HG02870 (cell line): ENCODE data around the gene NINJ1.
"Not testable (repeated sequence)": the region's sequence is repeated elsewhere in the genome, so short reads cannot be mapped to it uniquely, and the experiment has no call there.

Experiments used
- ATAC-seq: cut with Tn5 transposase; IDR thresholded peaks from one replicate; pipeline ENCODE4 v1.9.1; 2021; ENCODE audit warnings: mild to moderate bottlenecking, moderate library complexity; ENCODE audit not compliant: unreplicated experiment

NINJ1 gene

DNA sequence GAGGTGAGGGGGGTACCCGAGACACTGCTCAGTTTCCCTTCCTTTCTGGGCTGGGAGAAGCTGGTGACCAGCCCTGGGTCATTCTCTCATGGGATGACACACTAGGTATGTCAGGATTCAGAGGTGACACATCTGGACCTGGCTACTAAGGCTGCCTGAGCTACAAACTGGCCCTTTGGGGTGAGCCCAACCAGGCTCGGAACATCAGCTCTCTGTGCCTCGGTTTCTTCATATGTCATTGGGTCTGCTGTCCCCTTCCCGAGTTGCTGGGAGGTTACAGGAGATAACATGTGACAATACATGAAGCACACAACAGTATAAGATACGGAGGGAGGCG, 26.3 kb downstream of the NINJ1 start:
- ATAC-seq: no peak

DNA sequence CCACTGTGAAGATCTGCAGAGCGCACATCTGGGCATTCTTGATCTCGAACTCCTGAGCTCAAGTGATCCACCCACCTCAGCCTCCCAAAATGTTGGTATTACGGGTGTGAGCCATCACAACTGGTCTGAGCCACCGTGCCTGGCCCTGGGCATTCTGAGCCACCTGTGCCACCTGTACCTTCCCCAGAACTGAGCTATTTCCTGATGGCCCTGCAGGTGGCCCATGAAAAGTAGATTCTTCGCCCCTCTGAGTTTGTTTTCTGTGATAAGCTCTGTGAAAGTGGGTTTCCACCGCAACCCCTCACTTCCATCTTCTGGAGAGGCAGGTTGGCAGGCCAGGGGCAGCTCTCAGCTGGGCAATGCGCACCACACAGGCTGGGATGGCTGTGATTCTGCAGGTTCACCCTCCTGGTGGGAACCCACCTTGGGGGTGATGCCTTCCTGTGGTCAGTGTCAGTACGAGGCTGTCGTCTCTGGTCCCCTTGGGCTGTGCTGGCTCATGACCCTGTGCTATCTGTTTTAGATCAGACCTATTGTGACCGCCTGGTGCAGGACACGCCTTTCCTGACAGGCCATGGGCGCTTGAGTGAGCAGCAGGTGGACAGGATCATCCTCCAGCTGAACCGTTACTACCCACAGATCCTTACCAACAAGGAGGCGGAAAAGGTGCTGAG, 26.8 kb downstream of the NINJ1 start:
- ATAC-seq: no peak

DNA sequence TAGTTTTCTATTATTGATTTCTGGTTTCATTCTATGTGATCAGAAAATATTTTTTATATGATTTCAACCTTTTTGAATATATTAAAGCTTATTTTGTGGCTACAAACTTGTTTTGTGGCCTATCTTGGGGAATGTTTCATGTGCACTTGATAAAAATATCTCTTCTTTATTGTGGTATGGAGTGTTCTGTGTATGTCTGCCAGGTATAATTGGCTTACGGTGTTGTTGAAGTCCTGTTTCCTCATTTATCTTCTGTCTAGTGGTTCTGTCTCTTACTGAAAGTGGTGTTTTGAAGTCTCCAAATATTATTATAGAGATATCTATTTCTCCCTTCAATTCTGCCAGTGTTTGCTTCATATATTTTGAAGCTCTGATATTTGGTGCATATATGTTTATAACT, 28.4 kb downstream of the NINJ1 start:
- no peak for ATAC-seq

DNA sequence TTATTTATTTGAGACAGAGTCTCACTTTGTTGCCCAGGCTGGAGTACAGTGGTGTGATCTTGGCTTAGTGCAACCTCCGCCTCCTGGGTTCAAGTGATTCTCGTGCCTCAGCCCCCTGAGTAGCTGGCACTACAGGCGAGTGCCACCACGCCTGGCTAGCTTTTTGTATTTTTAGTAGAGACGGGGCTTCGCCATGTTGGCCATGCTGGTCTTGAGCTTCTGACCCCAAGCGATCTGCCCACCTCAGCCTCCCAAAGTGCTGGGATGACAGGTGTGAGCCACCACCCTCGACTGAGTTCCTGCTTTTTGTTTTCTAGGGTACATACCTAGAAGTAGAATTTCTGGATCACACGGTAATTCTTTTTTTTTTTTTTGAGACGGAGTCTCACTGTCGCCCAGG, 33.0 kb downstream of the NINJ1 start:
- not testable (repeated sequence) for ATAC-seq

DNA sequence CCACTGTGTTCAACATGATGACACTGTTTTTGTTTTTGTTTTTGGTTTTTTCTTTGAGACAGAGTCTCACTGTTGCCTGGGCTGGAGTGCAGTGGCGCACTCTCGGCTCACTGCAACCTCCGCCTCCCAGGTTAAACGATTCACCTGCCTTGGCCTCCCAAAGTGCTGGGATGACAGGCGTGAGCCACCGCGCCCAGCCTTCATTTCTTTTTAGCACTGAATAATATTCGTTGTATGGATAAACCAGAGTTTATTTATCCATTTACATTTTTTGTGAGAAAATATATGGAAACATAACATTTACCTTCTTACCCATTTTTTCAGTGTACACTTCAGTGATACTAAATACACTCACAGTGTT, 33.8 kb downstream of the NINJ1 start:
- no peak for ATAC-seq

DNA sequence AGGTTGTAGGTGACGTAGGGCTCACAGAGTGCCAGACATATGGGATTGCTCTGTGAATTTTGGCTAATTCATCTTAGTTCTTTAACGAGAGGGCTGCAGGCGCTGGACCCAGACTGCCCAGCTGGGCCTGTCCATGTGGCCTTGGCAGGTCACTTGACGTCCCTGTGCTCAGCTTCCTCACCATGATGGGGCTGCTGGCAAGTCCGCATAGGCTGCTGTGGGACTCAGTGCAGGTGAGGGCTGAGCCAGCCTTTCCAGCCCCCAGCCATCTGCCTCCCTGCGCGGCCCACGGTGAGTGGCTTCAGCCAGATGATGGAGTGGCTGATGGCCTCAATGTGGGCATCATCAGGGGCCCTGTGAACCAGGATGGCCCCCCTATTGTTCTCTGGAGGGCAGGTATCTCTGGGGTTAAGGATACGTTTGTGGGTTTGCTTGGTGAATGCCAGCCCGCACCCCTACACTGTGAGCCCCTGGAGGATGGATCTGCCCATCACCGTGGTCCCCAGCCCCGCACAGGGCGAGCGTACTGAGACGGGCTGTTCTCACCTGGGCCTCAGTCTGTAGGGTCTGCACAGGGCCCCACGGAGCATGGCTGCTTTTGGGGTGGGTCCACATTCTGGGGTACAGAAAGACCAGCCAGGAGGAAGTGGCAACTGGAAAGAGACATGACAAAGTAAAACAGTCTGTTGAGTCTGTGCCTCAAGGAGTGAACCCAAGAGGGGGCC, 34.3 kb downstream of the NINJ1 start:
- ATAC-seq: no peak

DNA sequence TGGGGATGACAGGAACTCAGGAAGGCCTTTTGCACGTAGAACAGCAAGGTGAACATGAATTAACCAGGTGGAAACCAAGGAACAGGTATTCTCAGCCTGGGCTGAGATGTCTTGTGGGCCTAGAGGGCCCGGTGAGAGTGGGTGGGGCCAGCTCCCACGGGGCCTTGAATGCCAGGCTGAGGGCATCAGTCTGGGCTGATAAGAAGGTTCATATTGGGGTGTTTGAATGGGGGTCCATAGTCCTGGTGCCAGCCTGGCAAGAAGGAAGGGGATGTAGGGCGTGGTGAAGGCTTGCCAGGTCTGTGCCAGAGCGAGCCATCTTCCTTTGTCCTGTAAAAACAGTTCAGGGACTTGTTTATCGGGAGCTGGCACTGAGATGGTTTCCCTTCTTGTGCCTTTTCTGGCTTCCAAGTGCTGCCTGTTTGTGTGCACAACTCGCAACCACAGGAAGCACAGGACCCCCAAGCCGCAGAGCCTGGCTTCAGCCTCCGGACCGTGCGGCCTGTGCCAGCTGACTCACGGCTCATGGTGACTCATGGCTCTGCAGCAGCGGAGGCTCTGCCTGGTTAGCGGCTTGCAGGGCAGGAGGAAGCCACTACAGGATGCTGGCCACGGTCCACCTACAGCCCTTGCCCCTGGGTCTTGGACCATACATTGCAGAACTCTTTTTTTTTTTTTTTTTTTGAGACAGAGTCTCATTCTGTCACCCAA, 35.7 kb downstream of the NINJ1 start:
- no peak for ATAC-seq

DNA sequence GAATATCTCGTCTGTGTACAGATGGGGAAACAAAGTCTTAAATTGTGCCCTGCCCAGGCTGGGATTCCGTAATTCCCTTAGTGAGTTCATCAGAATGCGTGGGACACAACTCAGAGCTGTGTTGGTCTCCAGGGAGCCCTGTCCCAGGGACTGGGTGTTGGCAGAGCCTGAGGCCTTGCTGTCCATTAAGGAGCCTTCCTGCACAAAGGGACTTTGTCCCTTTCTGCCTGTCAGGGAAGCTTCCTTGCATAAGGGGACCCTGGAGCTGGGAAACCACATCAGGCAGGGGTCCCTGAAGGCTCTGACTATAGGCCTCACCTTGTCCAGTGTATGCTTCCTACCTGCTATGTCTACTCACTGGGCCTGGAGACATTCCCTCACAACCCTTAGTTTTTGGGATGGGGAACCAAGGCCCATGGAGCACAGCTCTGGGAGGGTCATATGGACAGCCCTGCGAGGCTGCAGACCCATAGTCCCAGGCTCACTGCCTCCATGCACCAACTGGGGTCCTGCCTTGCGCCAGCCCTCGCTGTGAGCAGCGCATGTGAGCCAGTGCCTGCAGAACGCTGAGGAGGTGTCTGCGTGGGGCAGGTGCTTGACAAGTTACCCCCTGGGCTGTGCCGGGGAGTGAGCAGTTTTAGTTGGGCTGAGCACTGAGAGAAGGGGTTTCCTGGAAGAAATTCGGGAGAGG, 36.4 kb downstream of the NINJ1 start:
- ATAC-seq: no peak

DNA sequence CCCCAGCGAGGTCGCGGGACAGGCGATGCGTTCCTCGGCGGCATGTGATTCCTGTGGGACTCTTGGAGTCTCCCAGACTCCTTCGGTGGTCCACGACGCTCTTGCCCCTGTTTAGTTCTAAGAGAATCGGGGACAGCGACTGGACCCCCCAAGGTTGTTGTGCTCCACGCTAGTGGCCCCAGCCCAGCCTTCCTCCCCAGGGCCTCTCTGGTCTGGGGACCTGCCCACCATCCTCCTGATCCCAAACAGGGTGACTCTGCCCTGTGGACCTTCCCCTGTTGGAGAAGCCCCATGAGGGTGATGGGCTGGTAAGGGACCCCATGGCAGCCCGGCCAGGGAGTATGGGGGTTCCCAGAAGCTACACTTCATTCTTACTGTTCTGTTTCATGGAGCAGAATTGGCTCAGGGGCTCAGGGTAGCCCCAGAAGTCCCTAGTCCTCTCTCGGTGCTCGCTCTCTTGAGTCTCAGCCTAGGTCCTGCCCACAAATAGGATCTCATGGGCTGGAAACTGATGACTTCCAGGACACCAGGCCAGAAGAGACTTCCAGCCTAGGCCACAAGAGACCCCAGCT, 37.2 kb downstream of the NINJ1 start:
- no peak for ATAC-seq

DNA sequence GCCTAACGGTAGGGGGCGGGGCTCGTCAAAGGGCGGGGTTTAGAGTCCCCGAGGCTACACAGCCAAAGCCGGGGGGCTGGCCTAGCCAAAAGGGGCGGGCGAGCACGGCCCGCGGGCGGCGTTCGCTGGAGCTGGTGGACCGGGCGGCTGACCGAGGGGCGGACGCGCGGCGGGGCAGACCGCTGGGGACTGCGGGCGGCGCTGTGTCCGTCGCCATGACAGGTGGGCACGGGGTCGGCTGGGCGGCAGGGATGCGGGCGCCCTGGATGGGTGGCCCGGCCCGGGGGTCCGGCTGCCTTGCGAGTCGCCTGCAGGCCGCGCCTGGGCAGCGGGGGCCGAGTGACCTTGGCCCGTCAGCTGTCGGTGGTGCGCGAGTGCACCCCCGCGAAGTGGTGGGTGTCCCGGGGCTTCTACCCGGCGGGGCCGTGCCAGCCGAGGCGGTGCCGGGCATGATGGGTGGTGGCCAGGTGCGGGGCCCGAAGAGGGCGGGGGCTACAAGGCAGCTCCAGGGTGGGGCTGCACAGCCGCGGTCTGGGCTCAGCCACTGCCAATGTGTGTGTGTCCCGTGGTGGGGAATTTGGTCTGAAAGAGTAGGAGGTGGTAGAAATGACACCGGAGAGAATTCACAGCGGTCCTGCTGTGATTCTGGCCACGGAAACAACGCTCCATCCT, 37.8 kb downstream of the NINJ1 start, which contains the start of gene CARD19:
Gene CARD19, plus strand, starts transcription at position 87 of the 672 bp plus-strand sequence. Its CDS starts 129 bp downstream, at position 216.
- peak; percentile 14 for ATAC-seq

DNA sequence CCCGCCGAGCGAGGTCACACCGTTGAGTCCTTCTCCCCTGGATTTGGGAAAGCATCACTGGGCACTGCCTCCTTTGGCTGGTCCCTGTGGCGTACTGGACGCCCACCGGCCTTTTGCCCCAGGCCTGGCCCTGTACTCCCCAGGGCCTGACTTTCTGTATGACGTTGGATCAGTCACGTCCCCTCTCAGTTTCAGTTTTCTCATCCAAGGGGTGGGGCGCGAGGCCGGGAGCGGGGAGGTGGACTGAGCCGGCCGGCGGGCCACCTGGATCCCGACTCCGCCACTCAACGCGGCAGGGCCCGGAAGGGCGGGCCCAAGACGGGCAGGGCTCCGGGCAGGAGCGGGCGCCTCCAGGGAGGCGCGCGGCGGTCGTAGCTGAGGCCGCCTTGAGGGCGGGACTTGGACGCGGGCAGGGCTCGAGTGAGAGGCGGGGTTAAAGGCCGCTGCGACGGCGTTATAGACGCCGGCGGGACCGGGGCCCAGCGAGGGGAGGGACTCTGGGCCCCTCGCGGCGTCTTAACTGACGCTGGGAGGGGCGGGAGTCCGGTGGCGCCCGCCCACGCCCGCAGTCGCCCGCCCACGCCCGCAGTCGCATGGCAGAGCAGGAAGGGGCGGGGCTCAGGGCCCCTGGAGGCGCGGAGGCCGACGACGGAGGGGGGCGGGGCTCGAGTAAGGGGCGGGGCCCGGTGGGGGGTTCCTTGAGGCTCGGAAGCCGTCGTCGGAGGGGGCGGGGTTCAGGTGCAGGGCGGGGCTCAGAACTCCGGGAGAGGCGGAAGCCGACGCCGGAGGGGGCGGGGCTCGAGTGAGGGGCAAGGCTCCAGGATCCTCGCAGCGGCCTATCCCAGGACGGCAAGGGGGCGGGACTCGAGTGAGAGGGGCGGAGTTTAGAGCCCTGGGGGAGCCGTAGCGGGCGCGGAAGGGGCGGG, 38.6 kb downstream of the NINJ1 start:
- ATAC-seq: peak; percentile 58

DNA sequence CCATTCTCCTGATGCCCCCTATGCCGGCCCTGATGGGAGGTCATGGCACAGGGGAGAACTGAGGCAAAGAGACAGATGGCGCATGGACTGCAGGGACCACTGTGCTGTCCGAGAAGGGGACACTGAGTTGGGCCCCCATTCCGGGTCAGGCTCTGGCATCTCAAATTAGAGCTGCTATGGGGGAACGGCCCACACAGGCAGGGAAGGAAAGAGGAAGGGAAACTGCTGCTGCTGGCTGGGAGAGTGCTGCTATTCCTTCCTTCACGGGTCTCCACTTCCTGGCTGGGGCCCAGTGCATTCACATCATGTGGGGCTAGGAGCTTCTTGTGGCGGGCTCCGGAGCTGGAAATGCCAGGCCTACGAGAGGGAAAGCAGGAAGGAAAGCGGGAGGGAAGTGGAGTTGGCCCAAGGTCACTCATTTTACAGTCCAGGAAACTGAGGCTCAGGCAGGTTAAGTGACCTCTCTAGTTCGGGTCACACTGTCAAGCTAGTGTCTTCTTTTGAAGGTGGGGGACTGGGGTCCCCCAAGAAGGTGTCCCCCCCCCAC, 39.3 kb downstream of the NINJ1 start:
- ATAC-seq: no peak

DNA sequence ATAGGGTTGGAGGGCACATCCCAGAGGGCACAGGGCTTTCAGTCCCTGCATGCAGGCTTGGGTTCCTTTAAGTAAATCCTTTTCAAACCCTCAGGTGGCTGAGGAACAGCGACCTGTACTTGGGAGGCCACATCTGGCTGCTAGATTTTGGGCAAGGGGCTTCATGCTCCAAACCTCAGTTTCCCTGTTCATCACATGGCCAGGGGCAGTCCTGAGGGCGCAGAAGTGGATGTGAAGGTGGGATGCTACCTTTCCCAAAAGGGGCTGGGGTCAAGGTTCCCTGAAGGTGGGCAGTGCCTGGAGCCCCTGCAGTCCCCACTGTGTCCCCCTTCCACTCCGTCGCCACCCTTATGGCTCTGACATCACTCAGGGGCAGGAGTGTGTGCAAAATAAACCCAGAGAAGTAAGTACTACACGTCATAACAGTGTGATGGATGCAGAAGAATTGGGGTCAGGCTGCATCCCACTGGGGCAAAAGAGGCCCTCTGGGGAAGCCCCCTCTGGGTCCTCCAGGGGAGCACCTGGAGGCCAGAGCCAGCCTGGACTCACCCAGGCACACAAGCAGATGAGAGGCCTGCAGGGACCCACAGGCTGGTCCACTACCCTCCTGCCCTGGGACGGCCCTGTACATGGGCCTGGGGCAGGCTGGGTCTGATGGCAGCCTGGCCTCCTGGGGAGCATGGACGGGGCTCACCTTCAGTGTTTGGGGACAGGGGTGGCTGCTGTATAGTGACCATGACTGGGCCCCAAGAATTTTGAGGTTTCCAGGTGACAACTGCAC, 40.0 kb downstream of the NINJ1 start:
- ATAC-seq: no peak

DNA sequence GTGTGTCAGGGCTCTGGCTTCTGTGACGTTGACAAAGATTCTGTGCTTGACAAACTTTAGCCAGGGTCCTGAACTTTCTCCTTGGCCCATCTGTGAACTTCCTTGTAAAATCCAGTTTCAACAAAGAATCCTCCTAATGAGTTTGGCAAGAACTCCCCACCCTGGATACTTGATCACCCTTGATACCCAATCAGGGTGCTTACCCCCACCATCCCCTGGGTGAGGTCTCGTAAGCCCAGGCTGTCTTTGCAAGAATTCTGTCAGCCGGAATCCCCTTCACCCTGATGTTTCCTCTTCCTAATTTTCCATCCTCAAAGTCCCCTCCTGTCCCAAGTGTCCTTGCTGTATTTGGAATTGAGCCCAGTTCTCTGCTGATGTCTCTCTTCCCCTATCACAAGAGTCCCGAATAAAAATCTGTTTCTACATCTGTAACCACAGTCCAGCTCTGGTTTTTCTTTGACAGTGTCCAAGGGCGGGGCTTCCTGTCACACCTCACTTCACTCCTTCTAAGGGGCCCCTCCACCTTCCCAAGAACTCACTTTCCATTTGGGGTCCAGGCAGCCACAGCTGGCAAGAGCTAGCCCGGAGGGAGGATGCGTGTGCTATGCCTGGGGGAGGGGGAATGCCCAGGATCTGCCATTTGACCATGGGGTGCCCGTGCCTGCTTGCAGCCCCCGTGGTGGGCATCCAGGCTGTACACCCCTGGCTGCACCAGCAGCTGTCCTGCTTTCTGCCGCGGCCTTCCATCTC, 40.7 kb downstream of the NINJ1 start:
- no peak for ATAC-seq

DNA sequence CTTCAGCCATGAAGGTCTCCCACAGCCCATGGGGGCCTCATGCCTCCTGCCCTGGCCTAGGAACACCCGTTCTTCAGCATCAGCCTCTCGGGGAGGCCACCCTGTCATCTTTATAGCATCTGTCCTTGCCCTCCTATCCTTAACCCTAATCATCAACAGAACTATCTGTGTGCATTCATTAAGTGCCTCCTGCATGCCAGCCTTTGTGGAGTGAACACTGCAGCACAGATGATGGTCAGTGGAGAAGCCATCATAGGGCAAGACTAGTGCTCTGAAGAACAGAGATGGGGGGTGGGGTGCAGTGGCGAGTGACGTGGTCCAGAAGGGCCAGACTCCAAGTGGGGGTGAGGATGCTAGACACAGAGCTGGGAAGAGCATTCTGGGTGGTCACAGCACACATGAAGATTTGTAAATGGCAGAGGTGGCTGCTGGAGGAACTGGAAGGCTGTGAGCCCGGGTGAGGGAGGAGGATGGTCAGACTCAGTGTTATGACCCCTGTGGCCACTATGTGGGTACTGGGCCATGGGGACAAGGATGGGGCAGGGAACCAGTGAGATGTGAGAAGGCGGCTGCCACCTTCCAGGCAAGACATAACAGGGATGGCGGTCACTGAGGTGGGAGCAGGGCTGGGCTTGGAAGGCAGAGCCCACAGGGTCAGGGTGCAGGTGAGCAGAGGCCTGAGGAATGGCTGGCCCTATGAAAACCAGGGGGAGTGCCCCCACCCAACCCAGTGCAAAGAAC, 41.6 kb downstream of the NINJ1 start:
- no peak for ATAC-seq

DNA sequence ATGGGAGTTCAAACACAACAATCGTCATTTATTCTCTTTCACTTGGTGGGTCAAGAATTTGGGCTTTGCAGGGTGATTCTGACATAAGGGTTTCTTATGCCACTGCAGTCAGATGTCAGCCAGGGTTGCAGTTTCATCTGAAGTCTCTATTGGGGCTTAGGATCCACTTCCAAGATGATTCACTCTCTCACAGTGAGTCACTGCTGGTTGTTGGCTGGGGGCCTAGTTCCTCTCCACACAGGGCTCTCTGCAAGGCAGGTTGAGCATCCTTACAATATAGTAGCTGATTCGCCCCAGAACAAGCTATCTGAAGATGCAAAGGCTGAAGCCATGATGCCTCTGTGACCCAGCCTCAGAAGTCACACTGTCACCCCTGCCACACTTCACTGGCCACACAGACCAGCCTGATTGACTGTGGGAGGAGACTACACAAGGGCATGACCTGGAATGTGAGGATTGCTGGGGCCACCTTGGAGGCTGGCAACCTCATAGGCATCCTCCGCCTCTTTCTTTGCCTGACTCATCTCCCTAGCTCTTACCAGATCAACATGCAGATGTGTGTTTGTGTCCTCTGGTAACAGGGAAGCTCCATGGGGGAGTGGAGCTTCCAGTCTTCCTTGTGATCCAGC, 42.5 kb downstream of the NINJ1 start:
- ATAC-seq: no peak

DNA sequence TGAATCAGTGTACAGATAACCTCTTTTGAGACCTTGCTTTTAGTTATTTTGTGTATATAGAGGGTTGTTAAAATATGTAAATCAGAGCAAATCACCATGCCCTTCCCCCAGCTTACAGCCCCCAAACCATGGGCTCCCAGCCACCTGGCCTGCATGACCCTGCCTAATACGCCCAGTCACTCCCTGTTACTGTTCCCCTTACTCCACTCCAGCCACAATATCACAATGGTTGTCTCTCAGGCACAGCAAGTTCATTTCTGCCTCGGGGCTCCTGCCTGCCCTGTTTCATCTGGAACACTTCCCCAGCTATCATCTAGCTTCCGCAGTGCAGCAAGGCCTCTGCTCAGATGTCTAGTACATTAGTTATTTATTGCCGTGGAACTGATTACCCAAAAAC, 43.0 kb downstream of the NINJ1 start:
- ATAC-seq: no peak
